Measurements from ENCODE around the gene TMUB2.

TMUB2 gene

GRCh38 chr17:44174427-44174826 is 12.3 kb upstream of the TMUB2 start:
- DNase-seq (ENCODE audit: low read depth, low spot score): no peak
- no peak overlapping the region for H3K4me3 ChIP-seq (ENCODE audit: low read length)

DNA sequence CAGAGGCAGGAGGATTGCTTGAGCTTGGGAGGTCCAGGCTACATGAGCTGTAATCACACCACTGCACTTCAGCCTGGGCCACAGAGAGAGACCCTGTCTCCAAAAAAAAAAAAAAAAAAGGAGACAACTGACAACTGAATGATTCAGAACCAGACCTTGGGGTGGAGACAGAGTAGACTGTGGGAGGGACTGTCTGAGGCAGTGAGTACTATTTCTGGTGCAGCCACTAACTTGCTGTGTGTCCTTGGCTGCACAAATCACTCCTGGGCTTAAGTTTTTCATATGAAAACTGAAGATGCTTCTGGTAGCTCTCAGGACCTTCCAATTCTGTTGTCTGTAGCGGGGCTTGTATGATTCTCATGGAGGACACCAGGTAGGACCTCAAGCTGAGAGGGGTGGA is 10.5 kb upstream of the TMUB2 start:
- no peak for DNase-seq (ENCODE audit: low read depth, low spot score)
- no peak overlapping the region for H3K4me3 ChIP-seq (ENCODE audit: low read length)

- H3K4me3 ChIP-seq (ENCODE audit: low read length): no peak overlapping the region
- no peak for DNase-seq (ENCODE audit: low read depth, low spot score)
Observed at GRCh38 chr17:44176671-44177501, 9.9 kb upstream of the TMUB2 start.

GRCh38 chr17:44177640-44178039 is 9.1 kb upstream of the TMUB2 start:
- no peak for DNase-seq (ENCODE audit: low read depth, low spot score)
- H3K4me3 ChIP-seq (ENCODE audit: low read length): no peak overlapping the region

- no peak overlapping the region for H3K4me3 ChIP-seq (ENCODE audit: low read length)
- DNase-seq (ENCODE audit: low read depth, low spot score): no peak
Observed at GRCh38 chr17:44178133-44178532, 8.6 kb upstream of the TMUB2 start.

GRCh38 chr17:44183024-44183423 is 3.7 kb upstream of the TMUB2 start:
- H3K4me3 ChIP-seq (ENCODE audit: low read length): no peak overlapping the region
- no peak for DNase-seq (ENCODE audit: low read depth, low spot score)

- no peak overlapping the region for H3K4me3 ChIP-seq (ENCODE audit: low read length)
Observed at GRCh38 chr17:44184212-44184810, 2.5 kb upstream of the TMUB2 start.

GRCh38 chr17:44187131-44187899 is 543 bp downstream of the TMUB2 start:
- DNase-seq (ENCODE audit: low read depth, low spot score): no peak

More at GRCh38 chr17:44184212-44184810, 2.5 kb upstream of the TMUB2 start:
- DNase-seq (ENCODE audit: low read depth, low spot score): no peak

GRCh38 chr17:44188576-44189403 is 2.0 kb downstream of the TMUB2 start:
- no peak for DNase-seq (ENCODE audit: low read depth, low spot score)
- H3K4me3 ChIP-seq (ENCODE audit: low read length): no peak overlapping the region

More at GRCh38 chr17:44187131-44187899, 543 bp downstream of the TMUB2 start:
- H3K4me3 ChIP-seq (ENCODE audit: low read length): peak overlapping the region; percentile 78

DNA sequence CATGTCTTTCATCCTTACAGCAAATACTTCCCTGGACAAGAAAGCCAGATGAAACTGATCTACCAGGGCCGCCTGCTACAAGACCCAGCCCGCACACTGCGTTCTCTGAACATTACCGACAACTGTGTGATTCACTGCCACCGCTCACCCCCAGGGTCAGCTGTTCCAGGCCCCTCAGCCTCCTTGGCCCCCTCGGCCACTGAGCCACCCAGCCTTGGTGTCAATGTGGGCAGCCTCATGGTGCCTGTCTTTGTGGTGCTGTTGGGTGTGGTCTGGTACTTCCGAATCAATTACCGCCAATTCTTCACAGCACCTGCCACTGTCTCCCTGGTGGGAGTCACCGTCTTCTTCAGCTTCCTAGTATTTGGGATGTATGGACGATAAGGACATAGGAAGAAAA is 3.7 kb downstream of the TMUB2 start:
- DNase-seq (ENCODE audit: low read depth, low spot score): no peak
- H3K4me3 ChIP-seq (ENCODE audit: low read length): no peak overlapping the region

GRCh38 chr17:44191369-44191768 is 4.6 kb downstream of the TMUB2 start:
- H3K4me3 ChIP-seq (ENCODE audit: low read length): no peak overlapping the region
- no peak for DNase-seq (ENCODE audit: low read depth, low spot score)

GRCh38 chr17:44191941-44192496 is 5.2 kb downstream of the TMUB2 start:
- H3K4me3 ChIP-seq (ENCODE audit: low read length): no peak overlapping the region
- DNase-seq (ENCODE audit: low read depth, low spot score): no peak

GRCh38 chr17:44192750-44193149 is 6.0 kb downstream of the TMUB2 start:
- H3K4me3 ChIP-seq (ENCODE audit: low read length): no peak overlapping the region
- no peak for DNase-seq (ENCODE audit: low read depth, low spot score)

DNA sequence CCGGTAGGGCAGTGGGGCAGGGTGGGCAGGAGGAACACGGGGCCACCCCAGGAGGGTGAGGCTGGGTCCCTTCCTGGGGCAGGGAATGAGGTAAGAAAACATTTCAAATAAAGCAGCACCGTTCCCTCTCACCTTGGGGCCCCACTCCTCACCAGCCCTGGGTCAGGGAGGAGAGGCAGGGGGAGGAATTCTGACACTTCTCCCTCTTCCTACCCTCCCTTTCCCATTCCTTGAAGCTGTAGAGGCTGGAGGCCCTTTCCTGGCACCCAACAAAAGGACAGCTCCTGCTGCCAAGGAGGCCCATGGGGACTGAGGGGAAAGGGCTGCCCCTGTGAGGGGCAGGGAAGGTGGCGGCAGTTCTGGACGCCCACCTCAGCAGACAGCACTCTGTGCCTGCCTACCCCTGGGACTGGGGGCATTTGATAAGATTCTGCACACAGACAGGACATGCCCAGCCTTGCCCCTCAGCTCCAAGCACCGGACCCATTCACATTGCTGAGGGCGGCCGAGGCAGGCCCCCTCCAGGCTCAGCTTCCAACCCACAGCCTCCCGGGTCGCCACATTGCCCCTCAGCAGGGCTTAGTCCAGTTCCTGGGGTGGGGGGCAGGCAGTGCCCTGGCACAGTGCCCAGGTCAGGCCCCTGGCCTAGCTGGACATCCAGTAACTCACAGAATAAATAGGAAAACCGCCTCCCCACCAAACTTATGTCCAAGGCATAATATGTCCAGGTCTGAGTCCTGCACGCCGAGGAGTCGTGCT is 6.7 kb downstream of the TMUB2 start:
- no peak for DNase-seq (ENCODE audit: low read depth, low spot score)

DNA sequence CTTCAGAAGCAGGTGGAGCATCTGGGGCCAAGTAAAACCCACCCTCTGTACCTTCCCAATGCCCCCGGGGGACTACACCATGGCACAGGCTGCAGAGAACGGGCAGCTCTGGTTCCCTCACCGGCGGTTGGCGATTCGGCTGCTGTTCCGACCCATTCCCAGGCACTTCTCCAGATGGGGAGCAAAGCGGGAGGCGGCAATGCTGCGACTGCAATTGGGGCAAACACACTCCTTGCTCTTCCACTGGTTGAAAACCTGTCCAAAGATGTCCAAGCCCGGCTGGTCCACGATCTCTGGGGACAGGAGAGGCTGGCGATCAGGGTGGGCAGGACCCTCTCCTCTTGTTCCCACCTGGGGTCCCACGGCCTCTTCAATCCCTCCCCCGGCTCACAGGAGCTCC is 10.3 kb downstream of the TMUB2 start:
- no peak overlapping the region for H3K4me3 ChIP-seq (ENCODE audit: low read length)
- DNase-seq (ENCODE audit: low read depth, low spot score): no peak

More for the DNA sequence above, 6.7 kb downstream of the TMUB2 start:
- H3K4me3 ChIP-seq (ENCODE audit: low read length): no peak overlapping the region

- peak; percentile 76 for DNase-seq (ENCODE audit: low read depth, low spot score)
Observed at GRCh38 chr17:44197980-44198720, 11.4 kb downstream of the TMUB2 start.

GRCh38 chr17:44198721-44199552 is 12.2 kb downstream of the TMUB2 start:
- peak overlapping the region; percentile 68 for H3K4me3 ChIP-seq (ENCODE audit: low read length)
- DNase-seq (ENCODE audit: low read depth, low spot score): no peak

More at GRCh38 chr17:44197980-44198720, 11.4 kb downstream of the TMUB2 start:
- peak overlapping the region; percentile 68 for H3K4me3 ChIP-seq (ENCODE audit: low read length)
